WTC11 (cell line): ENCODE measurements around the gene CAV3.

Experiments used
- TF ChIP-seq, protein P1 (sequence below): sonication (generic); formaldehyde crosslinking; IDR thresholded peaks from 2 replicates; pipeline ENCODE4 v1.8.0; 2022; ENCODE audit warnings: mild to moderate bottlenecking, missing genetic modification reagents
- TF ChIP-seq, protein P2 (sequence below): sonication (generic); formaldehyde crosslinking; conservative IDR thresholded peaks from 2 replicates; pipeline ENCODE4 v1.8.1; 2022; ENCODE audit warnings: mild to moderate bottlenecking, missing genetic modification reagents
- TF ChIP-seq, protein P3 (sequence below): fragments of 200-600 bp; IDR thresholded peaks from 2 replicates; pipeline ENCODE4 v1.8.0; 2022; ENCODE audit warnings: antibody characterized with exemption

DNA sequence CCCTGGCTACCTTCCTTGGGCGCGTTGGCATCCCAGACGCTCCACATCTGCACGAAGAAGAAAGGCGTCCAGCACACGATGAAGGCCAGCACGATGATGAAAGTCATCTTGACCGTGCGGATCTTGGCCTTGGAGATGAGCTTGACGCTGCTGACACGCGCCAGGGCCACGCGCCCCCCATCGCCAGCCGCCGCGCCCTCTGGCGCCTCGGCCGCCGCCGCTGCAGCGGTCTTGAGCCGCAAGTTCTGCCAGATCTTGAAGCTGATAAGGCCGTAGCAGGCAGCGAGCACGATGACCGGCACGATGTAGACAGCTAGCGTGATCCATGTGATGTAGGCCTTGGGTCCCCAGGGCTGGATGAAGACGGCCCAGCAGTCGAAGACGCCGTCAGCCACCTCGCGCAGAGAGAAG, 33.7 kb downstream of the CAV3 start:
- TF ChIP-seq, protein P1, sequence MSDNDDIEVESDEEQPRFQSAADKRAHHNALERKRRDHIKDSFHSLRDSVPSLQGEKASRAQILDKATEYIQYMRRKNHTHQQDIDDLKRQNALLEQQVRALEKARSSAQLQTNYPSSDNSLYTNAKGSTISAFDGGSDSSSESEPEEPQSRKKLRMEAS: no peak
- TF ChIP-seq, protein P2, sequence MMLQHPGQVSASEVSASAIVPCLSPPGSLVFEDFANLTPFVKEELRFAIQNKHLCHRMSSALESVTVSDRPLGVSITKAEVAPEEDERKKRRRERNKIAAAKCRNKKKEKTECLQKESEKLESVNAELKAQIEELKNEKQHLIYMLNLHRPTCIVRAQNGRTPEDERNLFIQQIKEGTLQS: no peak
- TF ChIP-seq, protein P3, sequence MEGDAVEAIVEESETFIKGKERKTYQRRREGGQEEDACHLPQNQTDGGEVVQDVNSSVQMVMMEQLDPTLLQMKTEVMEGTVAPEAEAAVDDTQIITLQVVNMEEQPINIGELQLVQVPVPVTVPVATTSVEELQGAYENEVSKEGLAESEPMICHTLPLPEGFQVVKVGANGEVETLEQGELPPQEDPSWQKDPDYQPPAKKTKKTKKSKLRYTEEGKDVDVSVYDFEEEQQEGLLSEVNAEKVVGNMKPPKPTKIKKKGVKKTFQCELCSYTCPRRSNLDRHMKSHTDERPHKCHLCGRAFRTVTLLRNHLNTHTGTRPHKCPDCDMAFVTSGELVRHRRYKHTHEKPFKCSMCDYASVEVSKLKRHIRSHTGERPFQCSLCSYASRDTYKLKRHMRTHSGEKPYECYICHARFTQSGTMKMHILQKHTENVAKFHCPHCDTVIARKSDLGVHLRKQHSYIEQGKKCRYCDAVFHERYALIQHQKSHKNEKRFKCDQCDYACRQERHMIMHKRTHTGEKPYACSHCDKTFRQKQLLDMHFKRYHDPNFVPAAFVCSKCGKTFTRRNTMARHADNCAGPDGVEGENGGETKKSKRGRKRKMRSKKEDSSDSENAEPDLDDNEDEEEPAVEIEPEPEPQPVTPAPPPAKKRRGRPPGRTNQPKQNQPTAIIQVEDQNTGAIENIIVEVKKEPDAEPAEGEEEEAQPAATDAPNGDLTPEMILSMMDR: no peak
